ENCODE results near the gene PRKG1.

DNA sequence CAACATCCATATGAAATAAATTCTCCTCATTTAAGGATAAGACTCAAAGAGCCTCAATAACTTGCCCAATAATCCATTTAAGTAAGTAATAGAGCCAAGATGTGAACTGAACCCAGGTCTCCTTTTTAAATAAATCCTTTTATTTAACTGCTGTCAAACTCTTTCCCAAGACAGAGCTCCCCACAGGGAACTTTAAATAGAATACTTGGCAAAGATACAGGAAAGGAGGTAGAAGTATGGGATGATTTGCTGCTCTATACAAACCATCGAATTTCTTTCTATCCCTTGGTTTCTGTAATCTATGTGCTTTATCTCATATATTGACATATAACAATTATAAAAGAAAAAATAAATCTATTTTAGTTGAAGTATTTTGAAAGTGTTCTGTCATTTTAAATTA, 329.2 kb downstream of the PRKG1 start:
- TF ChIP-seq POLR2AphosphoS5 (IDR thresholded peaks at IDR 0.05; ENCODE audit: low read depth), result no peak
- no peak for TF ChIP-seq CTCF (conservative IDR thresholded peaks at IDR 0.05; ENCODE audit: low read depth in 2 of 2)
- no peak for TF ChIP-seq STAT1 (IDR thresholded peaks at IDR 0.05; ENCODE audit: unreplicated experiment)
- no peak for TF ChIP-seq CREB1 (CRISPR knock-in tag; IDR thresholded peaks at IDR 0.05; ENCODE audit: low read depth)
- TF ChIP-seq JUNB (IDR thresholded peaks at IDR 0.05; ENCODE audit: unreplicated experiment), result no peak
- TF ChIP-seq, protein P1, sequence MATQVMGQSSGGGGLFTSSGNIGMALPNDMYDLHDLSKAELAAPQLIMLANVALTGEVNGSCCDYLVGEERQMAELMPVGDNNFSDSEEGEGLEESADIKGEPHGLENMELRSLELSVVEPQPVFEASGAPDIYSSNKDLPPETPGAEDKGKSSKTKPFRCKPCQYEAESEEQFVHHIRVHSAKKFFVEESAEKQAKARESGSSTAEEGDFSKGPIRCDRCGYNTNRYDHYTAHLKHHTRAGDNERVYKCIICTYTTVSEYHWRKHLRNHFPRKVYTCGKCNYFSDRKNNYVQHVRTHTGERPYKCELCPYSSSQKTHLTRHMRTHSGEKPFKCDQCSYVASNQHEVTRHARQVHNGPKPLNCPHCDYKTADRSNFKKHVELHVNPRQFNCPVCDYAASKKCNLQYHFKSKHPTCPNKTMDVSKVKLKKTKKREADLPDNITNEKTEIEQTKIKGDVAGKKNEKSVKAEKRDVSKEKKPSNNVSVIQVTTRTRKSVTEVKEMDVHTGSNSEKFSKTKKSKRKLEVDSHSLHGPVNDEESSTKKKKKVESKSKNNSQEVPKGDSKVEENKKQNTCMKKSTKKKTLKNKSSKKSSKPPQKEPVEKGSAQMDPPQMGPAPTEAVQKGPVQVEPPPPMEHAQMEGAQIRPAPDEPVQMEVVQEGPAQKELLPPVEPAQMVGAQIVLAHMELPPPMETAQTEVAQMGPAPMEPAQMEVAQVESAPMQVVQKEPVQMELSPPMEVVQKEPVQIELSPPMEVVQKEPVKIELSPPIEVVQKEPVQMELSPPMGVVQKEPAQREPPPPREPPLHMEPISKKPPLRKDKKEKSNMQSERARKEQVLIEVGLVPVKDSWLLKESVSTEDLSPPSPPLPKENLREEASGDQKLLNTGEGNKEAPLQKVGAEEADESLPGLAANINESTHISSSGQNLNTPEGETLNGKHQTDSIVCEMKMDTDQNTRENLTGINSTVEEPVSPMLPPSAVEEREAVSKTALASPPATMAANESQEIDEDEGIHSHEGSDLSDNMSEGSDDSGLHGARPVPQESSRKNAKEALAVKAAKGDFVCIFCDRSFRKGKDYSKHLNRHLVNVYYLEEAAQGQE (IDR thresholded peaks at IDR 0.05; ENCODE audit: unreplicated experiment), result no peak
- TF ChIP-seq EZH2 (IDR thresholded peaks at IDR 0.05; ENCODE audit: low read depth, unreplicated experiment), result no peak
- TF ChIP-seq NANOG (IDR thresholded peaks at IDR 0.05; ENCODE audit: borderline replicate concordance), result no peak
- no peak for TF ChIP-seq EZH2phosphoT487 (IDR thresholded peaks at IDR 0.05; ENCODE audit: unreplicated experiment)
- TF ChIP-seq, protein P2, sequence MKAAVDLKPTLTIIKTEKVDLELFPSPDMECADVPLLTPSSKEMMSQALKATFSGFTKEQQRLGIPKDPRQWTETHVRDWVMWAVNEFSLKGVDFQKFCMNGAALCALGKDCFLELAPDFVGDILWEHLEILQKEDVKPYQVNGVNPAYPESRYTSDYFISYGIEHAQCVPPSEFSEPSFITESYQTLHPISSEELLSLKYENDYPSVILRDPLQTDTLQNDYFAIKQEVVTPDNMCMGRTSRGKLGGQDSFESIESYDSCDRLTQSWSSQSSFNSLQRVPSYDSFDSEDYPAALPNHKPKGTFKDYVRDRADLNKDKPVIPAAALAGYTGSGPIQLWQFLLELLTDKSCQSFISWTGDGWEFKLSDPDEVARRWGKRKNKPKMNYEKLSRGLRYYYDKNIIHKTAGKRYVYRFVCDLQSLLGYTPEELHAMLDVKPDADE (IDR thresholded peaks at IDR 0.05), result no peak
- TF ChIP-seq ZNF114 (CRISPR knock-in tag; IDR thresholded peaks at IDR 0.05), result no peak
- TF ChIP-seq ZNF331 (CRISPR knock-in tag; IDR thresholded peaks at IDR 0.05; ENCODE audit: low read depth), result no peak
- TF ChIP-seq, protein P3, sequence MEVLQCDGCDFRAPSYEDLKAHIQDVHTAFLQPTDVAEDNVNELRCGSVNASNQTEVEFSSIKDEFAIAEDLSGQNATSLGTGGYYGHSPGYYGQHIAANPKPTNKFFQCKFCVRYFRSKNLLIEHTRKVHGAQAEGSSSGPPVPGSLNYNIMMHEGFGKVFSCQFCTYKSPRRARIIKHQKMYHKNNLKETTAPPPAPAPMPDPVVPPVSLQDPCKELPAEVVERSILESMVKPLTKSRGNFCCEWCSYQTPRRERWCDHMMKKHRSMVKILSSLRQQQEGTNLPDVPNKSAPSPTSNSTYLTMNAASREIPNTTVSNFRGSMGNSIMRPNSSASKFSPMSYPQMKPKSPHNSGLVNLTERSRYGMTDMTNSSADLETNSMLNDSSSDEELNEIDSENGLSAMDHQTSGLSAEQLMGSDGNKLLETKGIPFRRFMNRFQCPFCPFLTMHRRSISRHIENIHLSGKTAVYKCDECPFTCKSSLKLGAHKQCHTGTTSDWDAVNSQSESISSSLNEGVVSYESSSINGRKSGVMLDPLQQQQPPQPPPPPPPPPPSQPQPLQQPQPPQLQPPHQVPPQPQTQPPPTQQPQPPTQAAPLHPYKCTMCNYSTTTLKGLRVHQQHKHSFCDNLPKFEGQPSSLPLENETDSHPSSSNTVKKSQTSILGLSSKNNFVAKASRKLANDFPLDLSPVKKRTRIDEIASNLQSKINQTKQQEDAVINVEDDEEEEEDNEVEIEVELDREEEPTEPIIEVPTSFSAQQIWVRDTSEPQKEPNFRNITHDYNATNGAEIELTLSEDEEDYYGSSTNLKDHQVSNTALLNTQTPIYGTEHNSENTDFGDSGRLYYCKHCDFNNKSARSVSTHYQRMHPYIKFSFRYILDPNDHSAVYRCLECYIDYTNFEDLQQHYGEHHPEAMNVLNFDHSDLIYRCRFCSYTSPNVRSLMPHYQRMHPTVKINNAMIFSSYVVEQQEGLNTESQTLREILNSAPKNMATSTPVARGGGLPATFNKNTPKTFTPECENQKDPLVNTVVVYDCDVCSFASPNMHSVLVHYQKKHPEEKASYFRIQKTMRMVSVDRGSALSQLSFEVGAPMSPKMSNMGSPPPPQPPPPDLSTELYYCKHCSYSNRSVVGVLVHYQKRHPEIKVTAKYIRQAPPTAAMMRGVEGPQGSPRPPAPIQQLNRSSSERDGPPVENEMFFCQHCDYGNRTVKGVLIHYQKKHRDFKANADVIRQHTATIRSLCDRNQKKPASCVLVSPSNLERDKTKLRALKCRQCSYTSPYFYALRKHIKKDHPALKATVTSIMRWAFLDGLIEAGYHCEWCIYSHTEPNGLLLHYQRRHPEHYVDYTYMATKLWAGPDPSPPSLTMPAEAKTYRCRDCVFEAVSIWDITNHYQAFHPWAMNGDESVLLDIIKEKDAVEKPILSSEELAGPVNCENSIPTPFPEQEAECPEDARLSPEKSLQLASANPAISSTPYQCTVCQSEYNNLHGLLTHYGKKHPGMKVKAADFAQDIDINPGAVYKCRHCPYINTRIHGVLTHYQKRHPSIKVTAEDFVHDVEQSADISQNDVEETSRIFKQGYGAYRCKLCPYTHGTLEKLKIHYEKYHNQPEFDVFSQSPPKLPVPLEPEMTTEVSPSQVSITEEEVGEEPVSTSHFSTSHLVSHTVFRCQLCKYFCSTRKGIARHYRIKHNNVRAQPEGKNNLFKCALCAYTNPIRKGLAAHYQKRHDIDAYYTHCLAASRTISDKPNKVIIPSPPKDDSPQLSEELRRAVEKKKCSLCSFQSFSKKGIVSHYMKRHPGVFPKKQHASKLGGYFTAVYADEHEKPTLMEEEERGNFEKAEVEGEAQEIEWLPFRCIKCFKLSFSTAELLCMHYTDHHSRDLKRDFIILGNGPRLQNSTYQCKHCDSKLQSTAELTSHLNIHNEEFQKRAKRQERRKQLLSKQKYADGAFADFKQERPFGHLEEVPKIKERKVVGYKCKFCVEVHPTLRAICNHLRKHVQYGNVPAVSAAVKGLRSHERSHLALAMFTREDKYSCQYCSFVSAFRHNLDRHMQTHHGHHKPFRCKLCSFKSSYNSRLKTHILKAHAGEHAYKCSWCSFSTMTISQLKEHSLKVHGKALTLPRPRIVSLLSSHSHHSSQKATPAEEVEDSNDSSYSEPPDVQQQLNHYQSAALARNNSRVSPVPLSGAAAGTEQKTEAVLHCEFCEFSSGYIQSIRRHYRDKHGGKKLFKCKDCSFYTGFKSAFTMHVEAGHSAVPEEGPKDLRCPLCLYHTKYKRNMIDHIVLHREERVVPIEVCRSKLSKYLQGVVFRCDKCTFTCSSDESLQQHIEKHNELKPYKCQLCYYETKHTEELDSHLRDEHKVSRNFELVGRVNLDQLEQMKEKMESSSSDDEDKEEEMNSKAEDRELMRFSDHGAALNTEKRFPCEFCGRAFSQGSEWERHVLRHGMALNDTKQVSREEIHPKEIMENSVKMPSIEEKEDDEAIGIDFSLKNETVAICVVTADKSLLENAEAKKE (CRISPR knock-in tag; IDR thresholded peaks at IDR 0.05), result no peak

Measured in GM23338 (cell line).